Ovary (tissue), 1 donor: ENCODE results near the gene EFTUD2.

Experiments used
- EP300 ChIP-seq: sonication (generic); formaldehyde crosslinking; IDR thresholded peaks from one replicate; pipeline ENCODE4 v1.6.1; 2017; ENCODE audit warnings: antibody characterized with exemption
- POLR2A ChIP-seq: fragments of 450-650 bp; IDR thresholded peaks from one replicate; pipeline ENCODE4 v1.6.1; 2017; ENCODE audit warnings: antibody characterized with exemption, mild to moderate bottlenecking, moderate library complexity

GRCh38 chr17:44894642-44895041, 4.6 kb downstream of the EFTUD2 start:
- TF ChIP-seq POLR2A (no peak), EP300 (no peak)
